HUDEP-2 (cell line): ENCODE results near the gene ZRANB1.
A peak's percentile ranks its signal among the peaks of the same experiment; 100 is the strongest.

Source experiments
- DNase-seq, 76 experiments: peaks; one replicate each; lab custom pipeline; 2025; ENCODE audit not compliant: unreplicated experiment in 76 of 76; lab: John Stamatoyannopoulos, UW

The ZRANB1 gene

GRCh38 chr10:124918906-124919305 lies 23.0 kb upstream of the ZRANB1 start:
- DNase-seq: no peak

- DNase-seq: peak in 2 of 76 experiments; percentile 5 to 8
Observed at GRCh38 chr10:124921261-124921660, 20.7 kb upstream of the ZRANB1 start.

- peak in 1 of 76 experiments; percentile 2 for DNase-seq
Observed at GRCh38 chr10:124923684-124924083, 18.2 kb upstream of the ZRANB1 start.

- no peak for DNase-seq
Observed at GRCh38 chr10:124926548-124926947, 15.4 kb upstream of the ZRANB1 start.

- DNase-seq: no peak
Observed at GRCh38 chr10:124928087-124928486, 13.8 kb upstream of the ZRANB1 start.

- DNase-seq: no peak
Observed at GRCh38 chr10:124928545-124928944, 13.4 kb upstream of the ZRANB1 start.

GRCh38 chr10:124935946-124936345 lies 6.0 kb upstream of the ZRANB1 start:
- DNase-seq: no peak

- DNase-seq: no peak
Observed at GRCh38 chr10:124936813-124937212, 5.1 kb upstream of the ZRANB1 start.

- no peak for DNase-seq
Observed at GRCh38 chr10:124939290-124939689, 2.6 kb upstream of the ZRANB1 start.

- DNase-seq: no peak
Observed at GRCh38 chr10:124942317-124943169, 620 bp downstream of the ZRANB1 start.

GRCh38 chr10:124943301-124944092 lies 1.6 kb downstream of the ZRANB1 start:
- DNase-seq: no peak

- no peak for DNase-seq
Observed at GRCh38 chr10:124944982-124945381, 3.1 kb downstream of the ZRANB1 start.

- DNase-seq: no peak
Observed at GRCh38 chr10:124946945-124947344, 5.0 kb downstream of the ZRANB1 start.

GRCh38 chr10:124949543-124949942 lies 7.6 kb downstream of the ZRANB1 start:
- DNase-seq: no peak

- no peak for DNase-seq
Observed at GRCh38 chr10:124952123-124952522, 10.2 kb downstream of the ZRANB1 start.

GRCh38 chr10:124953421-124953820 lies 11.5 kb downstream of the ZRANB1 start:
- DNase-seq: no peak

GRCh38 chr10:124955243-124955642 lies 13.3 kb downstream of the ZRANB1 start:
- DNase-seq: no peak

- no peak for DNase-seq
Observed at GRCh38 chr10:124955868-124956267, 13.9 kb downstream of the ZRANB1 start.

- no peak for DNase-seq
Observed at GRCh38 chr10:124956764-124957163, 14.8 kb downstream of the ZRANB1 start.

GRCh38 chr10:124957404-124957947 lies 15.6 kb downstream of the ZRANB1 start:
- no peak for DNase-seq

- no peak for DNase-seq
Observed at GRCh38 chr10:124959564-124959963, 17.6 kb downstream of the ZRANB1 start.

- DNase-seq: peak in 2 of 76 experiments; percentile 11 to 28
Observed at GRCh38 chr10:124961248-124961570, 19.3 kb downstream of the ZRANB1 start.
